ENCODE data around the gene KIAA0825.

The KIAA0825 gene

GRCh38 chr5:94433397-94434163 is 184.8 kb downstream of the KIAA0825 start:
- DNase-seq (ENCODE audit: low read depth in 3 of 3), result no peak

DNA sequence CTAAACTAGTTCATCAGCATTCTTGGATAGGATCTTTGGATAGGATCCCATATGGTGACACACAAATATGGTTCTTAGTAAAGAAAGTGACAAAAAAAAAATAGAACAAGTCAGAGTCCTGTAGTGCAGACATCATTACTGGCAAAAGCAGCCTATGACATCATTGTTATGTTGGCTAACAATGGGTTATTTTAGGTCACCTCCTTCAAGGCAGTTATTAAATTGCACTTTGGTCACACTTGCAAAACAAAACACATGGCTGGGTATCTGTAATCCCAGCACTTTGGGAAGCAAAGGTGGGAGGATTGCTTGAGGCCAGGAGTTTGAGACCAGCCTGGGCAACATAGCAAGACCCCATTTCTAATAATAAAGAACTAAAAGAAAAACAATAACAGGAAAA is 185.9 kb downstream of the KIAA0825 start:
- no peak for DNase-seq (ENCODE audit: low read depth in 3 of 3)

GRCh38 chr5:94431696-94432095 is 186.7 kb downstream of the KIAA0825 start:
- DNase-seq (ENCODE audit: low read depth in 3 of 3), result no peak

DNA sequence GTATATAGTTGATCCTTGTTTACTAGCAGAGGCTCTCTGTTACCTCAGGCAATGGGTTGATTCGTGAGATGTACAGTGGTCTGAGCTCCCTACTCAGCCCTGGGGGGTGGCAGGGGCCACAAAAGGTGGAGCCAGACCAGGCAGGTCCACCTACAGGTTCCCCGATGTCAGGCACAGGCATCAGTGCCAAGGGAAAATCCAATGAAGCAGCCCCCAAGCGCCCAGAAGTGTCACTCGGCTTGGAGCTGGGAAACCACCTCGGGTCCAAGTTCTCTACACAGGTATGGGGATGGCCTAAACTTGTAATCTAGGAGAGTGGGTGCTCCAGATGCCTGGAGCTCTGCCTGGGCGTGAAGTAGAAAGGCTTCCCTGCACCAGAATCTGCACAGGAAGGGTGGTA is 188.8 kb downstream of the KIAA0825 start:
- no peak for DNase-seq (ENCODE audit: low read depth in 3 of 3)

DNA sequence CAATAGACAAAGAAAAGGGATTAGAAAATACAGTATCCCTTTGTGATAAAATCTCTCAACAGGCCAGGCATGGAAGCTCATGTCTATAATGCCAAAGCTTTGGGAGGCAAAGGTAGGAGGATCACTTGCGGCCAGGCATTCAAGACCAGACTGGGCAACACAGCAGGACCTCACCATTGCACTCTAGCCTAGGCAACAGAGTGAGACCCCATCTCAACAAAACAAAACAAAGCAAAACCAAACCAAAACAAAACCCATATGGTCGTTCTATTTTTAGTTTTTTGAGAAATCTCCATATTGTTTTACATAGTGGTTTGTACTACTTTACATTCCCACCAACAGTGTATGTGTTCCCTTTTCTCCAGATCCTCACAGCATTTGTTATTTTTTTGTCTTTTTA is 193.0 kb downstream of the KIAA0825 start:
- no peak for DNase-seq (ENCODE audit: low read depth in 3 of 3)

- DNase-seq (ENCODE audit: low read depth in 3 of 3), result no peak
These were observed 195.0 kb downstream of the KIAA0825 start for GRCh38 chr5:94423411-94423810.

DNA sequence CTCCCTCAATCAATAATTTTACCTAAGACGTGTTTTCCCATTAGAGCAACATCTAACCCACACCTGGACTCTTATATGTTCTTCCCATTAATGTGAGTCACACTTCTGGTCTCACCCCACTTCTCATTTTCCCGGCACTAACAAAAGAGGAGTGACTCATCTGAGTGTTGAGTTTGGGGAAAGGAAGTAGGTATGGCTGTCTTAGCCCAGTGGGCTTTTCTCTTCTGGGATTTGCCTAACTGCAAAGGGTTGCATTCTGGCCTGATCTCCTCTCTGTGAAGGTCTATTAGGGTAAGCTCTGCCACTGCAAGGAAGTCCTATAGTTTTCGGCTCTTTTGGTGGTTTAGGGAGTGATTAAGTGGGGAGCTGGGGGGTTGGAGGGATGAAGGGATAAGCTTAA is 195.6 kb downstream of the KIAA0825 start:
- DNase-seq (ENCODE audit: low read depth in 3 of 3), result no peak

DNA sequence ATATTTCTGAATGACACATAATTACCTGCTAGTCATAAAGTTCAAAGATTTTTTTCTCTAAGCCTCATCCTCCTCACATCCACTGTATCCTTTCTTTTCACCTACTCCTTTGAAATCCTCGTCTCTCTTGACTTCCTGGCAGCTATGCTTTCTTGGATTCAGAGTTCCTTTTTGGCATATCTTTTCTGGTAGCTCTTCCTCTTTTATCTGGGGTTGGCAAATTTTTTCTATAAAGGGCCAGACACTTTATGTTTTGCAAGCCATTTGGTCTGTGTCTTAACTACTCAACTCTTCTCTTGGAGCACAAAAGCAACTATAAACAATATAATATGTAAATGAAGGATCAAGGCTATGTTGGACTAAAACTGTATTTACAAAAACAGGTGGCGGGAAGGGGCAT is 197.5 kb downstream of the KIAA0825 start:
- DNase-seq (ENCODE audit: low read depth in 3 of 3), result no peak

DNA sequence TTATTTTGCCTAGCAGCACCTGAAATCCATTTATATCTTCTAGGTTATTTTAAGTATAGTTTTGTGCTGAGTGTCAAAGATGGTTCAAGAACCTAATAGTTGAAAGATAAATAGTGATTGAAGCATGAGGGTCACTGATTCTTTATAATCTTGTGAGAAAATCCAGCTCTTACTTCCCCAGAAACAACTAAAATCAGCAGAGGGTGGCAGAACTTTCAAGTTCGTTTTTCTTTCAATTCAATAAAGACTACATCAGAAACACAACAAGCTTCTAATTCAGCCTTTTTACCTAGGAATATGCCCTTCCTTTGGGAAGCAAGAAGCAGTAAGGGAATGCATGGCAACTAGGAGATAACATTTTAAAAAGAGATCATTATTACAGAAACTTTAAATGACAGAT is 202.6 kb downstream of the KIAA0825 start:
- no peak for DNase-seq (ENCODE audit: low read depth in 3 of 3)

- DNase-seq (ENCODE audit: low read depth in 3 of 3), result no peak
These were observed 209.0 kb downstream of the KIAA0825 start for GRCh38 chr5:94409440-94409839.

GRCh38 chr5:94407023-94407422 is 211.4 kb downstream of the KIAA0825 start:
- DNase-seq (ENCODE audit: low read depth in 3 of 3), result no peak

- no peak for DNase-seq (ENCODE audit: low read depth in 3 of 3)
These were observed 214.9 kb downstream of the KIAA0825 start for GRCh38 chr5:94403483-94403882.

DNA sequence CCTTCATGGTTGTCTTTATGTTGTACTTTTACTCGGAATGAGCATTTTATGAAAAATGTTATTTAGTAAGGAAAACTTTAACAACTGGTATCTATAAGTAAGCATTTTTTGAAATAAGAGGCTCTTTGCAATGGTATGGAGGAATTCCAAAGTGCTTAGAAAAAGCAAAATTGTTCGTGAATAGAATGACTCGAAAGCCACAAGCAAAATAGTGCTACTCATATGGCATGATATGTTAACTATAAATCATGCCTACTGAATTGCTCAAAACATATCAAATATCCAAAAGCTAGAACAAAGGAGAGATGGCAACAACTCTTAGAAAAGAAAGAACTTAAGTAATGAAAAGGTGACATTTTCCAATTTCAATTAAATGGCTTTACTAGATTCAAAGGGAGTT is 216.3 kb downstream of the KIAA0825 start:
- DNase-seq (ENCODE audit: low read depth in 3 of 3), result no peak

- no peak for DNase-seq (ENCODE audit: low read depth in 3 of 3)
These were observed 220.9 kb downstream of the KIAA0825 start for GRCh38 chr5:94397508-94397907.

DNA sequence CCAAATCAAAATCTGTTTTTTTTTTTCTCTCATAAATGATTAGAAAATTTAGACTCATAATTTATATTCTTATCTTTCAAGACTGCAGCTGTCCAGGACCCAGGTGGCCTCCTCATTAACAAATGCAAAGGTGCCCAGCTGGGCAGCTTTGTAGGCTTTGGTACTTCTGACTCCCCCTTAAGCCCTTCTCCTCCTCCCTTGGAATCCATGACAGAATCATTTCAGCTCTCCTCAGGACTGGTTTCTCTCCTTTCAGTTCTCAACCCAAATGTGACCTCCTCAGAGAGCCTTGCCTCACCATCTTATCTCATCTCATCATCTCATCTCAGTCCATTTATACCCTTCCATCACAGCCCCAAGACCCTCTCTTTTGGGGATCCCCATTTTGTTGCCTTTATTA is 221.7 kb downstream of the KIAA0825 start:
- no peak for DNase-seq (ENCODE audit: low read depth in 3 of 3)

- no peak for DNase-seq (ENCODE audit: low read depth in 3 of 3)
These were observed 222.9 kb downstream of the KIAA0825 start for GRCh38 chr5:94395468-94395867.

DNA sequence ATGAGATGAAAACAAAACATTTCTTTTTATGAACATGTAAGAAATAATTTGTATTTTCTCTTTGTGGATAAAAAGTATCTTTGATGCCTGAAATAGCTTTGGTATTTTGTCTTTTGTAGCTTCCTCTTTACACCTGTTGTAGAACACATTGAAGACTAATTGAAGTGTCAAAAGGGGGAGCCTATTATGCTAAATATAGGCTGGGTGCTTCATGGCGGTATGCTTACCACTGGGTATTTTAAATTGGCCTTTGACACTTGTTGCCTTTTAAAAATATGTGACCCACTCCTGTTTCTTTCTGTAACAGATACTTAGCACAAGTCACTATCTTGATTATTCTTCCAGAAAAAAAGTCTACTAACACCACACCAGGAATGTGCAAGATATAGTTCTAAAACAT is 226.4 kb downstream of the KIAA0825 start:
- DNase-seq (ENCODE audit: low read depth in 3 of 3), result no peak

DNA sequence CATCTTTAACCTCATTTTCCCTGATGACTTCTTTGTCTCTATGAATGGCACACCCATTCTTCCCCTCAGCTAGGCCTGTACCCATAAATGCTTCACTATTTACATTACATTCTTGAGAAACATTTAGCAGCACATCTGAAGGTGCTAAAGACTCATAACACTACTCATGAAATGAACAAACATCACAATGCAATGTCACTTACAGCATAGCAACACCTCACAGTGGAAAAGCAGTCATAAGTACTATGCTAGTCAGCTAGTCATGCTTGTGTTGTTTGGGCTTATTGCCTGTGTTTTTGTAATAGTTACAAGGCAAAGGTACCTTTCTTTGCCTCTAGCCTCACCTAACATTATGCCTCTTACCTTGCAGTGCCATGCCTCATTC is 228.9 kb downstream of the KIAA0825 start:
- DNase-seq (ENCODE audit: low read depth in 3 of 3), result no peak

DNA sequence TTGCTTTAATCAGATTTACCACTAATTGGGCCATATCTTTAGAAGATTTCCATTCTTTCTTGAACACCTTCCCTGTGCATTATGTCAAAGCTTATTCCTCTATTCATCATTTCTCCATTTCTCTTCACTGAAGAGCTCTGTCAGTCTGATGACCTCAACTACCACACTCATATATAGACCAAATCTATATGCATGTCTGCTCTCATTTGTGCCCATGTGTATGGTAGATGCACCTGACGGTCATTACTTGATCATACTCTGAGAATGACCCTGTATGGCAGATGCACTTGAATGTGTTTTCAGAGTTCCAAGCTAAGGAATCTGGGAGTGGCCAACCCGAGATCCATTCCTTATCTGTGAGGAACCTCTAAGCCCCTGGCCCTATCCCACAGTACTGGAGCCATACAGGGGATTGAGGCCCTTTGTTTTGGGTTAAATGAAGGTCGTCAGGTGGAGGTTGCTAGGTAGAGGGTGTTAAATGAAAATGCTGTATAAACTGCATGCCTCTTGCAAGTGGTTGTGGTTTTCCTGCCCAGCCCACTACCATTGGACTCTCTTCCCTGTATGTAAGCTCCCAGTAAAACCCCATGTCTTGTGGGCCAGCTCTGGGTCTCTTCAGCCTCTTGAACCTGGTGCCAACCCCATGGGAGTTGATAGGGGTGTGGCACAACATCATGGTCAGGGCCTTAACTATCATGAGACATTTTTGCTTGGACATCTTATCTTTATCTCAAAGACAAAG is 229.5 kb downstream of the KIAA0825 start:
- no peak for DNase-seq (ENCODE audit: low read depth in 3 of 3)

- DNase-seq (ENCODE audit: low read depth in 3 of 3), result no peak
These were observed 232.6 kb downstream of the KIAA0825 start for GRCh38 chr5:94385767-94386166.

DNA sequence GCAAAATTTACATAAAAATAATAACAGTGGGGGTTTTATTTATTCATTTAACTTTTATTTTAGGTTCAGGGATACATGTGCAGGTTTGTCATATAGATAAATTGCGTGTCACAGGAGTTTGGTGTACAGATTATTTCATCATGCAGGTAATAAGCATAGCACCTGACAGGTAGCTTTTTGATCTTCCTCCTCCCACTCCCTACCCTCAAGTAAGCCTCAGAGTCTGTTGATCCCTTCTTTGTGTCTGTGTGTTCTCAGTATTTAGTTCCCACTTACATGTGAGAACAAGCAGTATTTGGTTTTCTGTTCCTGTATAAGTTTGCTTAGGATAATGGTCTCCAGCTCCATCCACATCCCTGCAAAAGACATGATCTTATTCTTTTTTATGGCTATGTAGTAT is 240.3 kb downstream of the KIAA0825 start:
- no peak for DNase-seq (ENCODE audit: low read depth in 3 of 3)

- no peak for DNase-seq (ENCODE audit: low read depth in 3 of 3)
These were observed 241.6 kb downstream of the KIAA0825 start for GRCh38 chr5:94376672-94377345.

DNA sequence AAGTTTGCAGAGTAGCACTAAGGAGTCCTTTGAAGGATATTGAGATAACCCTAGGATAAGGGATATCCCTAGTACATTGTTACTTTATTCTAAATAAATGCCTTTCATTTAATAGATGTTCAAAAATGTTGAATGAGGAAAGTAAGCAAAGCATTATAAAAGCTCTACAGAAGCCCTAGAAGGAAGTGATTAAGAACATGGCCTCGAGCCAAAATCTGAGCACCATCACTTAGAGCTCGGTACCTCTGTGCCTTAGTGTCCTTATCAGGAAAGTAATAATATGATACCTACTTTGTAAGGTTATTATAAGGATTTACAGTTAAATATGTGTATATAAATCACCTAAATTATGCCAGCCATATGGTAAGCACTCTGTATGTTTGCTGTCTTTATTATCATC is 242.6 kb downstream of the KIAA0825 start:
- DNase-seq (ENCODE audit: low read depth in 3 of 3), result no peak

All from stimulated activated CD4-positive, alpha-beta T cell treated with anti-CD3 and anti-CD28 coated beads, TNF-alpha, amount 100 ng/mL, for 4 hours (primary cell).